Activated T-cell treated with anti-CD3 and anti-CD28 coated beads, Interleukin-2, amount 50 U/mL, for 24 hours (primary cell): ENCODE results near the gene RPS19BP1.
A peak's percentile ranks its signal among the peaks of the same experiment; 100 is the strongest.

ENCODE experiments used
- DNase-seq: peaks from one replicate; pipeline ENCODE4 v3.0.0-alpha.2; 2020
- H3K27ac Mint-ChIP-seq: 2 replicates; pipeline ENCODE4 v1.8.0; 2020; ENCODE audit warnings: mild to moderate bottlenecking, mixed read lengths
- H3K27me3 Mint-ChIP-seq: 2 replicates; pipeline ENCODE4 v1.8.0; 2020; ENCODE audit warnings: mixed read lengths
- H3K36me3 Mint-ChIP-seq: 2 replicates; pipeline ENCODE4 v1.8.0; 2020; ENCODE audit warnings: low read depth, mixed read lengths
- H3K4me1 Mint-ChIP-seq: 2 replicates; pipeline ENCODE4 v1.8.0; 2020; ENCODE audit warnings: low read depth, mixed read lengths
- H3K4me3 Mint-ChIP-seq: 2 replicates; pipeline ENCODE4 v1.8.0; 2020; ENCODE audit warnings: mild to moderate bottlenecking, moderate library complexity, mixed read lengths
- H3K9me3 Mint-ChIP-seq: 2 replicates; pipeline ENCODE4 v1.8.0; 2020; ENCODE audit warnings: mixed read lengths

RPS19BP1 gene

DNA sequence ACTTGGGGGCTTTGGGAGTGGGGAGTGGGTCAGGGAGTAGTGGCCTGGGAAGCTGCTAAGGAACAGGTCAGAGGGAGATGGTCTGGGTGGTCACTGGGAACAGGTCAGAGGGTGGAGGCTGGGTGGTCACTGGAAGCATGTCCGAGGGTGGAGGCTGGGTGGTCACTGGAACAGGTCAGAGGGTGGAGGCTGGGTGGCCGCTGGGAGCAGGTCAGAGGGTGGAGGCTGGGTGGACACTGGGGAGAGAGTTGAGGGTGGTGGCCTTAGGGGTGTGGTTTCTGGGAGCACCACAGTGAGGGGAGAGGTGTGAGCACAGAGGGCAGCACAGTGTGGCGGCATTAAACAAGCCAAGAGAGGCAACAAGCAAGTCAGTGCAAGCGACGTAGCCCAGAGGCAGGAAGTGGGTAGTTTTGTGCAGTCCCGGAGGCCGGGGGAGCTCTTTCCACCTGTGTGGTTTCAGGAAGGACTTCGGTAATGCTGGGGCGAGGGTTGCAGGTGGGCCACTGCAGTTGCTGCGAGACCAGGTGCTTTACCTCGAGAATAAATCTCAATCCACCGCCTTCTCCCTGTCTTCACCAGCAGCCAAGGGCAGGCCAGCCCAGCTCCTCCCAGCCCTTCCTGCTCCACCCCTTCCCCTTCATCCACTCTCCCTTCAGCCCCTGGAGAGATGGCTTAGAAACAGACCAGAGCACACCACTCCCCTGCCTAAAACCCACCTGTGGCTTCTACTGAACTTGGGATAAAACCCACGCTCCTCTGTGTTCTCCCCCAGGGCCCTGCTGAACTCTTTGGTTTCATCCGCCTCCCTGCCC is 34.8 kb upstream of the RPS19BP1 start:
- Mint-ChIP-seq H3K27me3 (no peaks in the 10 kb centered on the region), H3K36me3 (no peaks in the 10 kb centered on the region), H3K4me1 (peaks cover 17% of the 10 kb centered on the region), H3K4me3 (no peak overlapping the region), H3K27ac (peak overlapping the region; percentile 63), H3K9me3 (peaks cover 6% of the 10 kb centered on the region)
- peak; percentile 56 for DNase-seq

DNA sequence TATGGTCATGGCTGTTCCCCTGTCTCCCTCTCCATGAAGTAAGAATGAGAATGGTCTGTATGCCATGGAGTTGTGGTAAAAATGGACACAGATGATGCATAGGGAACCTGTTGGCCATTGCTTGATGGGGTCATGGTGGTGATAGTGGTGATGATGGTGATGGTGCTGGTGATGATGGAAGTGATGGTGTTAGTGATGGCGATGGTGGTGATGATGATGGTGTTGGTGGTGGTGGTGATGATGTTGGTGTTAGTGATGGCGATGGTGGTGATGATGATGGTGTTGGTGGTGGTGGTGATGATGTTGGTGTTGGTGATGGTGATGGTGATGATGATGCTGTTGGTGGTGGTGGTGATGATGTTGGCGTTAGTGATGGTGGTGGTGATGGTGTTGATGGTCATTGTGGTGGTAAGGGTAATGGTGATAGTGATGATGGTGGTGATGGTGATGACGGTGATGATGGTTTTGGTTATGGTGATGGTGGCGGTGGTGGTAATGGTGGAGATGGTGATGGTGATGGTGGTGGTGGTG is 32.9 kb upstream of the RPS19BP1 start:
- no peak for DNase-seq
- H3K27me3 Mint-ChIP-seq, result peaks cover 3% of the 10 kb centered on the region
- H3K9me3 Mint-ChIP-seq, result peaks cover 6% of the 10 kb centered on the region
- H3K36me3 Mint-ChIP-seq, result no peaks in the 10 kb centered on the region
- peaks cover 17% of the 10 kb centered on the region for H3K4me1 Mint-ChIP-seq
- no peak overlapping the region for H3K4me3 Mint-ChIP-seq
- H3K27ac Mint-ChIP-seq, result no peak overlapping the region

DNA sequence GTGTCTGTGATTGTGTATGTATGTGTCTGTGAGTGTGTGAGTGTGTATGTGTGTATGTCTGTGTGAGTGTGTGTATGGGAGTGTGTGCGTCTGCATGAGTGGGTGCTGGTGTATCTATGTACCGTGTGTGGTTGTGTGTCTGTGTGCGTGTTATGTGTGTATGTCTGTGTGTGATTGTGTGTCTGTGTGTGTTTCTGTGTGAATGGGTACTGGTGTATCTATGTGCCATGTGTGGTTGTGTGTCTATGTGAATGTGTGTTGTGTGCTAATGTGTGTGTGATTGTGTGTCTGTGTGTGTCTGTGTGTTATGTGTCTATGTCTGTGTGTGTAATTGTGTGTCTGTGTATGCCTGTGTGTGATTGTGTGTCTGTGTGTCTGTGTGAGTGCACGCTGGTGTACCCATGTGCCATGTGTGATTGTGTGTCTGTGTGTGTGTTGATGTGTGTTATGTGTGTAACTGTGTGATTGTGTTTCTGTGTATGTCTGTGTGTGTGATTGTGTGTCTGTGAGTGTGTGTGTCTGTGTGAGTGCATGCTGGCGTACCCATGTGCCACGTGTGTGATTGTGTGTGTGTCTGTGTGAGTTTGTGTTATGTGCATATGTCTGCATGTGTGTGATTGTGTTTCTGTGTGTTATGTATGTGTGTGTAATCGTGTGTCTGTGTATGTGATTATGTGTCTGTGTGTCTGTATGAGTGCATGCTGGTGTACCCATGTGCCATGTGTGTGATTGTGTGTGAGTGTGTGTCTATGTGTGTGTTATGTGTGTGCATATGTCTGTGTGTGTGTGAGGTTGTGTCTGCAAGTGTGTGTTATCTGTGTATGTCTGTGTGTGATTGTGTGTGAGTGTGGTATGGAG is 31.3 kb upstream of the RPS19BP1 start:
- Mint-ChIP-seq H3K9me3 (peaks cover 6% of the 10 kb centered on the region), H3K4me1 (peaks cover 17% of the 10 kb centered on the region), H3K4me3 (no peak overlapping the region), H3K27me3 (peaks cover 17% of the 10 kb centered on the region), H3K27ac (no peak overlapping the region), H3K36me3 (no peaks in the 10 kb centered on the region)
- DNase-seq, result no peak

DNA sequence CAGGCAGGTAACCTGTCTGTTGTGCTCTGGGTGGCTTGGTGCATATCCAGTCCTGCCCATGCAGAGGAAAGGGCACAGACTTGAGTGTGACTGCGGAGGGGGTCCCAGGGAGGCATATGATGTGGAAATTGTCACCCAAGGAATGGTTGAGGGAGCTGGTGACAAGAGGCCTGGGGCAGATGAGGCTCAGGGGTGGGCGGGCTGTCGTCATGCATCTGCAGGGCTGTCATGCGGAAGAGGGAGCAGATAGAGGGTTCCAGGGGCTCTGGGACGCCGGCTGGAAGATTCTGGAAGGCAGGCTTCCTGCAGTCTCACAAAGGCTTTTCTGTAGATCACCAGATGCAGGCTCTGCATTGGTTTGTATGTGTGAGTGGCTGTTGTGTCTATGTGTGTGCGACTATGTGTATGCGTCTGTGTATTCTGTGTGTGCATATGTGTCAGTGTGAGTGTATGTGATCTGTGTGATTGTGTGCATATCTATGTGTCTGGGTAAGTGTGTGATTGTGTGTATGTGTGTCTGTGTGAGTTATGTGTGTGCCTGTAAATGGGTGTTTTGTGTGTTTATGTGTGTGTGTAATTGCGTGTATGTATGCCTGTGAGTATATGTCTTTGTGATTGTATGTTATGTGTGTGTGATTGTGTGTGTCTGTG is 30.4 kb upstream of the RPS19BP1 start:
- no peak overlapping the region for H3K27ac Mint-ChIP-seq
- peaks cover 15% of the 10 kb centered on the region for H3K4me1 Mint-ChIP-seq
- H3K4me3 Mint-ChIP-seq, result no peak overlapping the region
- DNase-seq, result no peak
- peaks cover 6% of the 10 kb centered on the region for H3K9me3 Mint-ChIP-seq
- peaks cover 22% of the 10 kb centered on the region for H3K27me3 Mint-ChIP-seq
- no peaks in the 10 kb centered on the region for H3K36me3 Mint-ChIP-seq

DNA sequence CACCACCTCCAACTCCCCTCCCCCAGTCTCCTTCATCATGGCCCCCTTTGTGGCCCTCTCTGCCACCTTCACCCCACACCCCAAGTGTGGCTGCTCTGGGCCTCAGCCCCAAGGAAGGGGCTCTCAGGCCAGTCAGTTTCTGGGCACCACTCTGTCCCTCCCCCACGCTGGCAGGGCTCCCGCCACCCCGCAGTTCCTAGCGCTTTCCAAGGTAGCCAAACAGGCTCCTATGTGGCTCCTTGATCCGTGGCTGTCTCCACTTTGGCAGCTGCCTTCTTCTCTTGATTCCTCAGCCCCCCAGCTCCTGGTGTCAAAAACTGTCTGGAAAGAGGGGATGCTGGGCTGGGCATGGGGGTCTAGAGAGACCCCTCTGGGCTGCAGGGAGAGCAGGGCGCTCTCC is 27.6 kb upstream of the RPS19BP1 start:
- Mint-ChIP-seq H3K9me3 (no peaks in the 10 kb centered on the region), H3K36me3 (no peaks in the 10 kb centered on the region), H3K4me3 (no peak overlapping the region), H3K27ac (no peak overlapping the region), H3K27me3 (peaks cover 41% of the 10 kb centered on the region), H3K4me1 (peaks cover 5% of the 10 kb centered on the region)
- DNase-seq, result no peak

DNA sequence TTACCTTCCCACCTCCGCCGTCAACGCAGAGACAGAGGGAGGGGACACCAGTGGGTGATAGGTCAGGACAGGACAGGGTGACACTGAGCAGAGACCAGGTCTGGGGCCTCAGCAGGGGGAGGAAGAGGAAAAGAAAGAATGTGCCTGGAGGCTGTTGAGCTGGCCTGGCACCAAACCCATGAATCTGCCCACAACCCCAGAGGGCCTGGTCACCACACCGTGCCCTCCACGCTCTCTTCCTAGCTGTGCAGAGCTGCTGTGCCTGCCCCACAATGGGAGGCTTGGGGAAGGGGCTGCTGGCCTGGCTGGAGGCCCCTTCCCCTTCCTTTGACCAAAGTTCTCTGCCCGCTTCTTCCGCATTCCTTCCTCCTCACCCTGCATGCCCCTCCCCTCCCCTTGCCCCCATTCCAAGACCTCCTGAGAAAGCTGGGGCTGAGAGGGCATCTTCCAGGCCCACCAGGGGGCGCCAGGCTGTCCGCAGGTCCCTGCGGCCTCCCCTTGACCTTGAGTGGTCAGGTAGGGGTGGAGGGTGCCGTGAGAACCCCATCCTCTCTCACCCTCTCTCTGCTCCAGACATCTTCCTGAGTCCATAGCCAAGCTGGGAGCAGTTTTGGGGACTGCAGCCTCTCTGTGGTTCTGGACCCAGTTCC is 27.0 kb upstream of the RPS19BP1 start:
- Mint-ChIP-seq H3K4me3 (no peak overlapping the region), H3K27ac (no peak overlapping the region), H3K4me1 (peaks cover 5% of the 10 kb centered on the region), H3K9me3 (no peaks in the 10 kb centered on the region), H3K27me3 (peaks cover 42% of the 10 kb centered on the region), H3K36me3 (no peaks in the 10 kb centered on the region)
- DNase-seq, result no peak

DNA sequence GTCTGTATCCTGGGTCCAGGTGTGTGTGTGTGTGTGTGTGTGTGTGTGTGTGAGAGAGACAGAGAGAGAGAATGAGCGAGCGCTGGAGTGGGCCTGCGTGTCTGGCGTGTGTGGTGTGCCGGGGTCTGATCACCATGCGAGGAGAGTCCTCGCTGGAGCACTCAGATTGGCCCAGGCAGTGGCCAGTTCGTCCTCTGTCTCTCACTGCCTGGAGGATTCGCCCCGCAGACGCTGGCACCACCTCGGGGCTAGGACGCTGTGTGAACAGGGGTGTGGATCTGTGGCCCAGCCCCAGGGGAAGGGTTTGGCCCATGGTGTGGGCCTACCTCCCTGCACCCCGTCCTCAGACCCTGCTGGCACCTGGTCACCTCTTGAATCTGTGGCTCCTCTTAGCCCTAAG is 26.4 kb upstream of the RPS19BP1 start:
- no peak overlapping the region for H3K27ac Mint-ChIP-seq
- H3K9me3 Mint-ChIP-seq, result no peaks in the 10 kb centered on the region
- H3K27me3 Mint-ChIP-seq, result peaks cover 47% of the 10 kb centered on the region
- DNase-seq, result no peak
- H3K36me3 Mint-ChIP-seq, result no peaks in the 10 kb centered on the region
- H3K4me3 Mint-ChIP-seq, result no peak overlapping the region
- peaks cover 5% of the 10 kb centered on the region for H3K4me1 Mint-ChIP-seq

DNA sequence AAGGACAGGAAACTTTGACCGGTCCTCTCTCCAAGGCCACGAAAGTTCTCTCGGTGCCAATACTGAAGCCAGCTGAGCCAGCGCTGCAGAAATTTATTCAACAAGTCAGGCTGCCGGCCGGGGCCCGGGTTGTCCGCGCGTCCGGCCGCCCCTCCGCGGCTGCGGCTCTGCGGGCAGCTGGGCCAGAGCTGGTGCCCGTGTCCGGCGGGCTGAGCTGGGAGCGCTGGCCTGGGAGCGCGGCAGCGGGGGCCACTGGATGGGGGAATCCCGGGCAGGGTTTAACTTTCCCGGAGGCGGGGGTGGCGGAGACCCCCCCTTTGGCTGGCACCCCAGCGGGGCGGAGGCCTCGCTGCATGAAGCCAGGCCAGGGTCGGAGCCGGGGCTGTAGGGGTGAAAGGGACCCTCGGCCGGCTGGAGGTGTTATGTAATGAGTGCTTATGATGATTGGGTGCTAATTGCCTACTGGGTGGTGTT is 25.7 kb upstream of the RPS19BP1 start:
- Mint-ChIP-seq H3K9me3 (no peaks in the 10 kb centered on the region), H3K4me1 (peaks cover 5% of the 10 kb centered on the region), H3K36me3 (no peaks in the 10 kb centered on the region), H3K27me3 (peaks cover 47% of the 10 kb centered on the region), H3K27ac (no peak overlapping the region), H3K4me3 (peak overlapping the region; percentile 60)
- DNase-seq, result no peak

DNA sequence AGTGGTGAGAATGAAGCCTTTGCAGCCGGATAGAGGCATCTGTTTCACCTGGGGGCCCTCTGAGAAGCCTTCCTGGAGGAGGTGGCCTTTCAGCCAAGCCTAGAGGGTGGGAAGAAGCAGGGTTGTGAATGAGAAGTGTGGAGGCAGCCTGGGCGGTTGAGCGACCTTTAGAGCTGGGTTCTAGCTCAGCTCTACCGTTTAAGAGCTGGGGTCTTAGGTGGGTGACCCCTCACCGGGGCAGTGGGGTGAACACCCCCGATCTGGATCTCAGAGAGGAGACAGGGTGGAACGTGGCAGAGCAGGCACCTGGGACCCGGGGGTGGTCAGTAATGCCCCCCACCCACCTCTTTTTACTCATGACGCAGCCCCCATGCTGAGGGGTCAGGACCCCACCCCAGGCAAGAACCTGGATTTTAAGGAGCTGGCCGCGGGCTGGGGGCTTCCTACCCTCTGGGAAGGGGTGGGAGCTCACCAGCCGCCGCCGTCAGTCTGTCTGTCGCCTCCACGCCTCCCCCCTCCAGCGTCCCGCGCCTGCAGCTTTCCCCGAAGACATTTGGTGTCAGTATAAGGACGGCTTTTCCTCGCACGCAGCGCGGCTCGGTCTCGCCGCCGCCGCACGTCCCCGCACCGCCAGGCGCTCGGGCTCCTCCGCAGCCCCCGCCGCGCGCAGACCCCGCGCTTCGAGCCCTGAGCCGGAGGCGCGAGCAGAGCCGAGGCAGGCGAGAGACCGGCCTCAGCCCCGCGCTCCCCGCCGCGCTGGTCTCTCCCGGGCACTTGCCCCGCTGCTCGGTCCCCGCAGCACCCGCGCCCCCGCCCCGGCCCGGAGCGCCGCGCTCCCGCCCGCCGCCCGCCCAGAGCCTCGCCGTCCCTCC is 24.7 kb upstream of the RPS19BP1 start:
- Mint-ChIP-seq H3K4me3 (peak overlapping the region; percentile 51), H3K4me1 (peaks cover 5% of the 10 kb centered on the region), H3K27ac (no peak overlapping the region), H3K27me3 (peaks cover 47% of the 10 kb centered on the region), H3K36me3 (no peaks in the 10 kb centered on the region), H3K9me3 (no peaks in the 10 kb centered on the region)
- DNase-seq, result peak; percentile 68

DNA sequence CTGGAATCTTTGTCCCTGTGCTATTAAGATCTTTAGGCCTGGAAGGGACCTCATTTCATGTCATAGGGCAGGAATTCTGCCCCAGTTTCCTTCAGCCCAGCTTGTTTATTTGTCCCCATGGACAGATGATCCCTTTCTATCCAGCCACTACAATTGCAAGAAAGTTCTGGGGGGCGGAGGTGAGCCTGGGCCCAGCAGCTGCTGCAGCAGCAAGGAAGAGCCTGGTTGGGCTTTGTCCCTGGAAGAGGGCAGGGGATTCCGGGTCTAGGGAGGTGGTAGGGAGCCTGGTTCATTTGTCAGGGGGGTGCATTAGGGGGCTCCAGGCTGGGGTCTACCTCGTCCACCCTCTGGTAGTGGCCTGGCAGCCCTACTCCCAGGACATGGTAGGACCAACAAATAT is 21.6 kb upstream of the RPS19BP1 start:
- Mint-ChIP-seq H3K9me3 (no peaks in the 10 kb centered on the region), H3K27ac (no peak overlapping the region), H3K4me3 (no peak overlapping the region), H3K4me1 (peaks cover 5% of the 10 kb centered on the region), H3K36me3 (no peaks in the 10 kb centered on the region), H3K27me3 (peaks cover 48% of the 10 kb centered on the region)
- DNase-seq, result no peak

DNA sequence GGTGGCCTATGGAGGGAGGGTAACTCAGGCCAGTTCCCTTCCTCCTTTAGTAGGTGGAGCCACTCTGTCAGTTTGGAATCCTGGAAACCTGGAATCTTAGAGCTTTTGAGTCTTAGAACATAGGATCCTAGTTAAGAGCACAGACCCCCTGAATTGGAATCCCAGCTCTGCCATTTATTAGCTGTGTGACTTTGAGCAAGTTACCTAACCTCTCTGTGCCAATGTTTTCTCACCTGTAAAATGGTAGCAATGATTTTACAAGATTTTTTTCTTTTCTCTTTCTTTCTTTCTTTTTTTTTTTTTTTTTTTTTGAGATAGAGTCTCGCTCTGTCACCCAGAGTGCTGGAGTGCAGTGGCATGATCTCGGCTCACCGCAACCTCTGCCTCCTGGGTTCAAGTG is 20.9 kb upstream of the RPS19BP1 start:
- H3K9me3 Mint-ChIP-seq, result no peaks in the 10 kb centered on the region
- no peak for DNase-seq
- no peak overlapping the region for H3K4me3 Mint-ChIP-seq
- H3K27ac Mint-ChIP-seq, result no peak overlapping the region
- H3K27me3 Mint-ChIP-seq, result peaks cover 46% of the 10 kb centered on the region
- peaks cover 5% of the 10 kb centered on the region for H3K4me1 Mint-ChIP-seq
- H3K36me3 Mint-ChIP-seq, result no peaks in the 10 kb centered on the region

DNA sequence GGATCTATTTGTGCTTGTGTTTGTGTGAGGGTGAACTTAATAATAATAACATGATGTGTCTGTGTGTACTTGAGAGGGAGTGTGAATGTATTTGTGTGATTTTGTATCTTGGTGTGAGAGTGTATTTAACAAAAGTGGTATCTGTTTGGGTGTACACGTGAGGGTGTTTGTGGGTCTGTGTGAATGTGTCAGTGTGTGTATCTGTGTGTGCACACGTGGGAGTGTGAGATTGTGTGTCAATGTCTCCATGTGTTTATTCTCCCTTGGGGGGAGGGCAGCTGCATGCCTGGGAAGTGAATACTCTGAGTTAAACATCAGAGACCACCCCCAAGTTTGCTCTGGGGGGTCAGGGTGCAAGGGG is 15.0 kb upstream of the RPS19BP1 start:
- DNase-seq, result no peak
- H3K9me3 Mint-ChIP-seq, result no peaks in the 10 kb centered on the region
- no peak overlapping the region for H3K27ac Mint-ChIP-seq
- no peaks in the 10 kb centered on the region for H3K36me3 Mint-ChIP-seq
- peaks cover 11% of the 10 kb centered on the region for H3K4me1 Mint-ChIP-seq
- no peak overlapping the region for H3K4me3 Mint-ChIP-seq
- peaks cover 62% of the 10 kb centered on the region for H3K27me3 Mint-ChIP-seq

DNA sequence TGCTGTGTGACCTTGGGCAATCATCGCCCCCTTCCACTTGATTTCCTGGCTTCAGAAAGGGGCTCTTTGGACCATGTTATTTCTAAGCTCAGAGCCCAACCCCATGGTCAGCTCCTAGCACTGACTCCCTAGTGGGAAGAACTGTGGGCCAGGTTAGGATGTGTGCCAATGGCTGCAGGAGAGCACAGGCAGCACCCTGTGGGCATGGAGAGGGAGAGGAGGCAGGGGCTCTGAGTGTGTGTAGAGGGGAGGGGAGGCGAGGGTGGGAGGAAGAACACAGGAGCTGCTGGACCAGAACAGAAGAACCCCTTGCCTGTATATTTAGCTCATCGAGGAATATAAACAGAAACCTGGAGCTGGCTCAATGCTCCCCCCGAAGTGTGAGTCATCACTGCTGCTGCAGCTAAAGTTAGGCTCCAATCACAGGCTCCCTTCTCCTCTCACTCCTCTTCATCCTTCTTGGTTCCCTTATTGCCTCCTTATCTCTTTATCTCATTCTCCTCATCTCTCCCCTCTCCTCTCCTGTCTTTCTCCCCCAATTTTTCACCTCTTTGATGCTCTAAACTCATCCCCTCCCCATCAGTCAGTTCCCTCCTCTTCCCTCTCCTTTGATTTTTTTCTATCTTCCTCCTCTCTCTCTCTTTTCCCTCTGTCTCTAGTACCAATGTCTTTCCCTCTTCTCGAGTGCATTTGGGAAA is 14.5 kb upstream of the RPS19BP1 start:
- Mint-ChIP-seq H3K9me3 (no peaks in the 10 kb centered on the region), H3K27me3 (peaks cover 64% of the 10 kb centered on the region), H3K4me3 (no peak overlapping the region), H3K4me1 (peaks cover 11% of the 10 kb centered on the region), H3K27ac (no peak overlapping the region), H3K36me3 (no peaks in the 10 kb centered on the region)
- DNase-seq, result no peak
